ENCODE results near the gene TMEM126B.

TMEM126B gene

GRCh38 chr11:85679576-85679975, 51.2 kb downstream of the TMEM126B start:
- in situ Hi-C loops (cut with MboI; ENCODE audit: low sequenced_read_pairs): no loop called here

- in situ Hi-C loops (cut with MboI; ENCODE audit: low sequenced_read_pairs): no loop called here
These were observed 52.5 kb downstream of the TMEM126B start for GRCh38 chr11:85680897-85681296.

- in situ Hi-C loops (cut with MboI; ENCODE audit: low sequenced_read_pairs): no loop called here
These were observed 54.2 kb downstream of the TMEM126B start for GRCh38 chr11:85682330-85683305.

DNA sequence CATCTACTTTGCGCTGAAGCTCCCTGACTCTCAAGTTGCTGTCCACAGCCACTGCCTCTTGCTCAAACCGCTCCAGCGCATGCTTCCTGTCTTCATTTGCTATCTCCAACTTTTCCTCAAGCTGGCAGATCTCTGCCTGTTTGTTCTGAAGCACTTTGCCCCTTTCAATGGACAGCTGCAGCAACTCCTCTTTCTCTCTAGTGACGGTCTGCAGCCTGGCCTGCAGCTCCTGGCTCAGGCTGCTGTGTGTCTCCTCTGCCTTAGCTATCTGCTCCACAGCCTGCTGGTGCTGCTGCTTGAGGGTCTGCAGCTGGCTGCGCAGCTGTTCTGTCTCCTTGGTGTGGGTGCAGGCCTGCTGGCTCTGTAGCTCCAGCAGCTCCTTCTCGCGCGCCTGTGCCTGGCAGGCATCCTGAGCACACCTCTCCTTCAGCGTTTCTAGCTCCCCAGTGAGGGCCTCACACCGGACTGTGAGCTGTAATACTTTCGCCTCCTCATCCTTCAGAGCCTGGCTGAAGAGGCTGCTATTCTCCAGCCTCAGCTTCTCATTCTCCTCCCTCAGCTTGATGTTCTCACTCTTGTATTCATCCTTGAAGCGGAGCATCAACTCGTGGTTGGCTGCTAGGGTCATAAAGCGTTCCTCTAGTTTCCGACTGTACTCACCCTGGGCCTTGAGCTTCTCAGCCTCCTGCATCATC, 56.9 kb downstream of the TMEM126B start:
- in situ Hi-C loops (cut with MboI; ENCODE audit: low sequenced_read_pairs): no loop called here

DNA sequence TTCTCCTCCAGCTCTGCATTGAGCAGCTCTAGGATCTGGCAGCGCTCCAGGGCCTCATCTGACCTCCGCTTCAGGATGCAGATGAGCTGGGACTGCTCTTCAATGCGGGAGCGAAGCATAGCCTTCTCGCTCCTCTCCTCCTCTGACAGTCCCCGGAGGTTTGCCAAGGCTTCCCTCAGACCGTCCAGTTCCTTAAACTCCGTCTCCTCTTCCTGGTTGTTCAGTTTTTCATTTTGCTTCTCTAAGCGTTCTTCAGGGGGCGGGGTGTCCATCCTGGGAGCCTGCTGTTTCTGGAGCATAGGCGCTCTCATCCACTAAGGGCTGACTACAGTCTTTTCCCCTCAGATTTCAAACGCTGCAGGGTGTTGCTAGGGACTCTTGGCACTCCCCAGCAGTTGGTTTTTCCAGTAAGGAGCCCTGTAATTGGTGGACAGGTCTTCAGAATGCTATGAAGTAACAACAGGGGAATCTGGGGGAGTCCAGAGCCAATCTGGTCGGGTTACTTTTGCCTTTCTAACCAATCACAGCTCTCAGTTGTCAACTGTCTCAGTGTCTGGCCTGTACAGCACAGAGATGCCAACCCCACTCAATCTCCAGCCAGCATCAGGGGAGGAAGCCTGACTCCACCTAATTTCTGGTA, 57.5 kb downstream of the TMEM126B start, which contains the start of gene CCDC89:
CCDC89 (minus strand) TSS at position 376 of the 640 bp plus-strand sequence; CDS start at position 311, 65 bp downstream.
- in situ Hi-C loops (cut with MboI; ENCODE audit: low sequenced_read_pairs): no loop called here
